ENCODE measurements around the gene WFDC2. TPM values are rescaled to one million over a fixed set of nuclear protein-coding genes. Genes with fewer than 3 reads are reported as not detected.

WFDC2 gene
- total and polyA plus RNA-seq, 5 donors = 1.1 to 2.7 (median 2.0) TPM

DNA sequence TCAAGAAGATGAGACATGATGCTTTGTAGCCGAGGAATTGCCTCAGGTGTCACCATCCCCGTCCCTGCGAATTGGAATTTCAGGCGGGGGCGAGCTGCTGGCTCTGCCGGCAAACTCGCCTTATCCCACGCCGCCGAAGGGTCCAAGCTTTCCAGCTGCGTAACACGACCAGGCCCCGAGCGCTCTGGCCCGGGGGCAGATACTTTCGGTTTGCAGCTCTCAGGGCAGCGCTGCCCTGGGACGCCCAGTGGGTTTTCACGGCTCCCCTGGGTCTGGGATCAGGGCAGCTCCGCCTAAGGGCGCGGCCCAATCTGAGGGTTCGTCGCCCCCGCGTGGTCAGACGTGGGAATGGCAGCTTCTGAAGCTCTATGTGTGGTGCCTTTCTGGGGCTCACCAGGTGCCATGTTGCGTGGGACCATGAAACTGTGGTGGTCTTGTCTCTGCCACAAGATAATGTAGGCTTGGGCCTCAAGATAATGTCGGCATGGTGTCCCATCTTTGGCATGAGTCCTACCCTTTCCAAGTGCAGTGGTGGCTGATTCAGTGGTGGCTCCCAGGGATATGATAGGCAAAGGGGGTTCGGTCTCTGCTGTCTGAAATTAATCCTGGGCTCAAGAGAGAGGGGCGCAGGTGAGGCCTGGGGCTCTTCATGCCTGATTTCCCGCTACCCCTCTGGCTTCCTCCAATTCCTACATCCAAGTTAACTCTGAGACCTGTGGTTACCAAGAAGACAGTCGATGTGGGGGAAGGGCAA, 32.6 kb upstream of the WFDC2 start:
- no peaks in the 10 kb centered on the region for H3K27me3 ChIP-seq (ENCODE audit: control insufficient read depth, insufficient read depth)
- H3K4me3 ChIP-seq (ENCODE audit: low read length) = peak overlapping the region; percentile 62
- DNase-seq (peak; percentile 89 to 95 (median 95)), ATAC-seq (peak; percentile 97 to 98)
- intact Hi-C loops (cut with DNase I) = loop anchor here (2.0 to 10.0 kb wide), 6 partner anchors 60 to 120 kb away; partner anchors contain the start of gene TP53TG5 (in 2 of the 4)
- no peaks in the 10 kb centered on the region for H3K4me1 ChIP-seq (ENCODE audit: control insufficient read depth, insufficient read depth, low read length)
- 10% methylated on average over 33 of the region's 33 CpGs for whole genome bisulfite sequencing
- no peaks in the 10 kb centered on the region for H3K9me3 ChIP-seq (ENCODE audit: control insufficient read depth, low read length)
- peak overlapping the region; percentile 76 for H3K27ac ChIP-seq (ENCODE audit: low read length)

DNA sequence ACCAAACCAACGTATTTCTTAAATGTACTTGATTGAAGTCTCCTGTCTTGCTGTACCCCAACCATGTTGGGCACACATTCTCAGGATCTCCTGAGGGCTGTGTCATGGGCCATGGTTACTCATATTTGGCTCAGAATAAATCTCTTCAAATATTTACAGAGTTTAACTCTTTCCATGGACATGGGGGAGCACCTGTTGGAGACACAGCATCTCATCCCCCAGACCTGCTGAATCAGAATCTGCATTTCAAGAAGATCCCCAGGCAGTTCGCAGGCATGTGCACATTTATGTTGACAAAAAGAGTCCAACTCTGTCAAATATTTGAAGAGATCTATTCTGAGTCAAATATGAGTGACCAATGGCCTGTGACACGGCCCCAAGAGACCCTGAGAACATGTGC, 29.1 kb upstream of the WFDC2 start:
- WGBS = 78% methylated on average over 3 of the region's 3 CpGs
- DNase-seq (no peak), ATAC-seq (no peak)
- Histone ChIP-seq H3K9me3 (ENCODE audit: control insufficient read depth, low read length) (no peaks in the 10 kb centered on the region), H3K4me3 (ENCODE audit: low read length) (no peak overlapping the region), H3K27me3 (ENCODE audit: control insufficient read depth, insufficient read depth) (no peaks in the 10 kb centered on the region), H3K4me1 (ENCODE audit: control insufficient read depth, insufficient read depth, low read length) (no peaks in the 10 kb centered on the region), H3K27ac (ENCODE audit: low read length) (no peak overlapping the region)
- intact Hi-C loops (cut with DNase I) = loop anchor here in 1 of 4 donors (10.0 kb wide), 1 partner anchor 334 kb away; no protein-coding TSS in a partner anchor

DNA sequence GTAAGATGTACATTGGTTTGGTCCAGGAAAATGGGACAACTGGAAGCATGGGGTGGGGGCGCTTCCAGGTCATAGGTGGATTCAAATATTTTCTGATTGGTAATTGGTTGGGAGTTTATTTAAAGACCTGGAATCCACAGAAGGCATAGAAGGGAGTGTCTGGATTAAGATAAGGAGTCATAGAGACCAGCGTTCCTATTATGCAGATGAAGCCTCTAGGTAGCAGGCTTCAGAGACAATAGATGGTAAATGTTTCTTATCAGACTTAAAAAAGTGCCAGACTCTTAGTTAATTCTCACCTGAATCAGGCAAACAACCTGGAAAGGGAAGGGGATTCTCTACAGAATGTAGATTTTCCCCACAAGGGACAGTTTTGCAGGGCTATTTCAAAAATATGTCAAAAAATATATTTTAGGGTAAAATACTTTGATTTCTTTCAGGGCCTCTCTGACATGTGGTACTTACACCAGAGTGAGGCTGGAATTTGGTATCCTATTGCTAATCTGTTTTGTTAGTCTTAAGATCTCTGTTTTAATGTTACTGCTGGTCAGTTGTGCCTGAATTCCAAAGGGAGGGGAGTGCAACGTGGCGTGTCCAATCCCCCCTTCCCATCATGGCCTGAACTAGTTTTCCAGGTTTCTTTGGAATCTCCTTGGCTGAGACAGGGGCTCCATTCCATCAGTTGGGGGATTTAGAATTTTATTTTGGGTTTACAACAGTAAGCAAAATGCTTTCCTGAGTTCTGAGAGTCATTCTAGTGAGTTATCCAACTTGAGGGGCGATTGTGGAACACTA, 28.5 kb upstream of the WFDC2 start:
- 65% methylated on average over 5 of the region's 5 CpGs for WGBS
- no peak for ATAC-seq
- Histone ChIP-seq H3K4me3 (ENCODE audit: low read length) (no peak overlapping the region), H3K27me3 (ENCODE audit: control insufficient read depth, insufficient read depth) (no peaks in the 10 kb centered on the region), H3K9me3 (ENCODE audit: control insufficient read depth, low read length) (no peaks in the 10 kb centered on the region), H3K27ac (ENCODE audit: low read length) (no peak overlapping the region), H3K4me1 (ENCODE audit: control insufficient read depth, insufficient read depth, low read length) (no peaks in the 10 kb centered on the region)
- no peak for DNase-seq
- intact Hi-C loops (cut with DNase I) = loop anchor here in 1 of 4 donors (10.0 kb wide), 1 partner anchor 334 kb away; no protein-coding TSS in a partner anchor

DNA sequence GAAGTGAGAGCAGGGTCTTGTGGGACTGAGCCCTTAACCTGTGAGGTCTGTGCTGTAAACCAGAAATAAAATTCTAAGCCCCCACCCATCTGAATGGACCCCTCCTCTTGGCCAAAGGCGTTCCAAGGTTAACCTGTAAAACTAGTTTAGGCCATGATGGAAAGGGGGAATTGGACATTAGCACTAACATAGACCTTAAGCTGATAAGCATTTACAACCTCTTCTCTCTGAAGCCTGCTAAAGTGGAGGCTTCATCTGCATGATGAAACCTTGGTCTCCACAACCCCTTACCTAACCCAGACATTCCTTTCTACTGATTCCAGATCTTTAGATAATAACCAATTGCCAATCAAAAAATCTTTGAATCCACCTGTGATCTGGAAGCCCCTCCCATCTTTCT, 27.8 kb upstream of the WFDC2 start:
- no peak for DNase-seq
- no peak overlapping the region for H3K4me3 ChIP-seq (ENCODE audit: low read length)
- ATAC-seq = no peak
- H3K27ac ChIP-seq (ENCODE audit: low read length) = no peak overlapping the region
- H3K9me3 ChIP-seq (ENCODE audit: control insufficient read depth, low read length) = no peaks in the 10 kb centered on the region
- H3K4me1 ChIP-seq (ENCODE audit: control insufficient read depth, insufficient read depth, low read length) = no peaks in the 10 kb centered on the region
- WGBS = 88% methylated on average over 1 of the region's 1 CpG
- no peaks in the 10 kb centered on the region for H3K27me3 ChIP-seq (ENCODE audit: control insufficient read depth, insufficient read depth)
- intact Hi-C loops (cut with DNase I) = loop anchor here in 1 of 4 donors (10.0 kb wide), 1 partner anchor 333 kb away; no protein-coding TSS in a partner anchor

DNA sequence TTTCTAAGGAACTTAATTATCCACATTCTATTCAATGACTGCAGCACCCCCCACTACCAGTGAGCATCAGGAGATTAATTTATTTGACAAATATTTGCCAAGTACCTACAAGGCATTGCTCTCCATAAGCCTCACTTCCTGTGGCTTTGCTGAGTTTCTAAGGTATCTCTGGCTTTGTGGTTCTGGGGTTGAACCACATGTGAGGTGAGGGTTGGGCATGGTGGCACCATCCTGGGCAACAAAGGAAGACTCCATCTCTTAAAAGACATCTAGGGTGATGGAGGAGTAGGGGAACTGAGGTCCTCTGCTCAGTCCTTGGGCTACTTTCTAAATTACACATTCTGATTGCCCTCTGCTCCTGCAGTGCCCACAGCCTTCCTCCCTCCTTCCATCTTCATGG, 25.5 kb upstream of the WFDC2 start:
- Histone ChIP-seq H3K4me1 (ENCODE audit: control insufficient read depth, insufficient read depth, low read length) (no peaks in the 10 kb centered on the region), H3K4me3 (ENCODE audit: low read length) (no peak overlapping the region), H3K9me3 (ENCODE audit: control insufficient read depth, low read length) (no peaks in the 10 kb centered on the region), H3K27ac (ENCODE audit: low read length) (no peak overlapping the region), H3K27me3 (ENCODE audit: control insufficient read depth, insufficient read depth) (no peaks in the 10 kb centered on the region)
- DNase-seq (no peak), ATAC-seq (no peak)
- intact Hi-C loops (cut with DNase I) = loop anchor here in 1 of 4 donors (10.0 kb wide), 1 partner anchor 331 kb away; no protein-coding TSS in a partner anchor

DNA sequence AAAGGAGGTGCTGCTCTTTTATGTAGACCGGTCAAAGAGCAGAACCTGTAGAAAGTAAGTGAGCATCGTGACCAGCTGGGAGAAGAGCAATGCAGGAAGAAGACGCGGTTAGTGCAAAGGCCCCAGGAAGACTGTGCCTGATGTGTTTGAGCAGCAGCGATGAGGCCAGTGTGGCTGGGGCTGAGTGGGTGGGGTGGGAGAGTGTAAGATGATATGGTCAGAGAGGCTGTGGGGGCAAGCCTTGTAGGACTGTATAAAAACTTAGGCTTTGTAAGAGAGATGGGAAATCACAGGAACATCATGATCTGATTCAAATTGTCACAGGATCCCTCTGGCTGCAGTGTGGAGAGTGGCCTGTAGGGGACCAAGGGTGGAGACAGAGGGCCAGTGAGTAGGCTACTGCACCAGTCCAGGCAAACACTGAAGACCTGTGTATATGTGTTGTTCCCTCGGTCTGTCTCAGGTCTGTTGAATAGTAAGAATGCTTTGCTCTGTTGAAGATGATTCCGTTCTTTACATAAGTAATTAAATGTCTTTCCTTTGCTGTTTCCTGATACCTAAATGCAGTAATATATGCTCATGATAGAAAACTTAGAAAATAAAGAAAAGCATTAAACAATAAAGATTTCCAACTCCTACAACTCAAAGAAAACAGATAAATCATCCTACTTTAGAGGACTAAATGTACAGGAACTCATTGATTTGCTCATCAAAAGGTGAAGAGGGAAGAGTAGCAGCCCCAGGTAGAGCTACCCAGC, 23.6 kb upstream of the WFDC2 start:
- intact Hi-C loops (cut with DNase I) = loop anchor here in 2 of 4 donors (5.0 to 10.0 kb wide), 2 partner anchors 129 to 329 kb away; no protein-coding TSS in a partner anchor
- Histone ChIP-seq H3K27ac (ENCODE audit: low read length) (no peak overlapping the region), H3K27me3 (ENCODE audit: control insufficient read depth, insufficient read depth) (no peaks in the 10 kb centered on the region), H3K4me3 (ENCODE audit: low read length) (no peak overlapping the region), H3K9me3 (ENCODE audit: control insufficient read depth, low read length) (no peaks in the 10 kb centered on the region), H3K4me1 (ENCODE audit: control insufficient read depth, insufficient read depth, low read length) (no peaks in the 10 kb centered on the region)
- no peak for ATAC-seq
- 70% methylated on average over 7 of the region's 7 CpGs for WGBS
- no peak for DNase-seq

DNA sequence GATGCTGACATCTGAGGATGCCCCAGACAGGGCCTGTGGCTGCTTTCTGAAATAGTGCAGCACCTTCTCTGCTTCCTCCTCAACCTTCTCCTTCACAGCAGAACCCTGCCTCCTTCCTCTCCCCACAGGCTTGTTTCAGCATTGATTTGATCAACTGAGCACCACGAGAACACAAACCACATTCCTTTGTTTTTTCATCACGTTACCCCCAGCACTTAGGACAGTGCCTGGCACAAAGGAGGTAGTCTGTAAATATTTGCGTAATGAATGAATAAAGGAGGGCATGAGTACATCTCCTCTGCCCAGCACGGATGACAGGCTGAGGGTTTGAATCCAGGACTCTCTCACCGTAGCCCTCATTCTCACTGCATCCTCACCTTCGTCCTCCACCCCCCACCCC, 21.3 kb upstream of the WFDC2 start:
- intact Hi-C loops (cut with DNase I) = loop anchor here in 2 of 4 donors (5.0 to 10.0 kb wide), 2 partner anchors 131 to 327 kb away; no protein-coding TSS in a partner anchor
- no peaks in the 10 kb centered on the region for H3K9me3 ChIP-seq (ENCODE audit: control insufficient read depth, low read length)
- H3K27me3 ChIP-seq (ENCODE audit: control insufficient read depth, insufficient read depth) = no peaks in the 10 kb centered on the region
- 60% methylated on average over 6 of the region's 6 CpGs for WGBS
- H3K27ac ChIP-seq (ENCODE audit: low read length) = no peak overlapping the region
- ATAC-seq = no peak
- no peak overlapping the region for H3K4me3 ChIP-seq (ENCODE audit: low read length)
- no peaks in the 10 kb centered on the region for H3K4me1 ChIP-seq (ENCODE audit: control insufficient read depth, insufficient read depth, low read length)
- DNase-seq = no peak

DNA sequence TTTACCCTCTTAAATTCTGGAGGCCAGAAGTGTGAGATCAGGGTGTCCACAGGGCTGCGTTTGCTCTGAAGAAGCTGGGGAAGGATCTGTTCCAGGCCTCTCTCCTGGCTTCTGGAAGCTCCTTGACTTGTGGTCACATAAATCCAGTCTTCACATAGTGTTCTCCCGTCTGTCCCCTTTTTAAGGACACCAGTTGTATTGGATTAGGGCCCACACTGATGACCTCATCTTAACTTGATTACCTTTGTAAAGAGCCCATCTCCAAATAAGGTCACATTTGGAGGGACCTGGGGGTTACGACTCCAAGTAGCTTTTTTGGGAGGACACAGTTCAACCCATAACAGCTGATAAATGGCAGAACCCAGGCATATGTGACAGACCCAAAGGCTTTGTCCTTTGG, 20.0 kb upstream of the WFDC2 start:
- Histone ChIP-seq H3K4me3 (ENCODE audit: low read length) (no peak overlapping the region), H3K27me3 (ENCODE audit: control insufficient read depth, insufficient read depth) (no peaks in the 10 kb centered on the region), H3K4me1 (ENCODE audit: control insufficient read depth, insufficient read depth, low read length) (no peaks in the 10 kb centered on the region), H3K9me3 (ENCODE audit: control insufficient read depth, low read length) (no peaks in the 10 kb centered on the region), H3K27ac (ENCODE audit: low read length) (no peak overlapping the region)
- intact Hi-C loops (cut with DNase I) = loop anchor here in 2 of 4 donors (5.0 to 10.0 kb wide), 2 partner anchors 132 to 325 kb away; no protein-coding TSS in a partner anchor
- WGBS = 64% methylated on average over 3 of the region's 3 CpGs
- DNase-seq (no peak), ATAC-seq (no peak)

DNA sequence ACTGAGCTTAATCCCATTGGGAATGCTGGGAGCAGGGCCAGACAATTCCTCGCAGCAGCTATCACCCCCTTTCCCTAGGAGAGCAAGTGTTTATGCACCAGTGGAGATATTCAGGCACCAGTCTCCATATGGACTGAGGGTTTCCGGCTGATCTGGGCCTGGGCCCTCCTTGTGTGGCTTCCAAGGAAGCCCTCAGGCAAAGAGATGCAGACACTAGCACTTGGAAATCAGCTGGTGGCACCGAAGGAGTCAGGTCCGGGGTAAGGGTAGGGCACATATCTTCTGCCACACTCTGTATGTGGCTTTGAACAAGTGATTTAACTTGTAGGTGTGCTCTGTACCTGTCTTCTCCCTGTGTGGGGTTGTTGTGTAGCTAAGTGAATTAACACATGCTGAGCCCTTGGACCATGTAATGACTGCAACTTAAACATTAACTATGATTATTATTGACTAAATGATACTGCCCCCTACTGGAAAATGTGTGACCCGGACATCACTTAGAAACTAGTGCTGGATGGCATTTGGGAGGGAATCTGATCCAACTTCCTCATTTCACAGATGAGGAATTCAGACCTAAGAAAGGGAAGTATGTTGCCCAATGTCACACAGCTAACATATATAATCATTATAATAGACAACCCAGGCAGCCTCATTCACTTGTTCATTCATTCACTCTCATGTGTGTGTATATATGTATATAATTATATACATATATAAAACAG, 19.3 kb upstream of the WFDC2 start:
- no peaks in the 10 kb centered on the region for H3K9me3 ChIP-seq (ENCODE audit: control insufficient read depth, low read length)
- WGBS = 54% methylated on average over 5 of the region's 5 CpGs
- no peaks in the 10 kb centered on the region for H3K27me3 ChIP-seq (ENCODE audit: control insufficient read depth, insufficient read depth)
- peak; percentile 43 to 48 for ATAC-seq
- no peak overlapping the region for H3K4me3 ChIP-seq (ENCODE audit: low read length)
- no peaks in the 10 kb centered on the region for H3K4me1 ChIP-seq (ENCODE audit: control insufficient read depth, insufficient read depth, low read length)
- intact Hi-C loops (cut with DNase I) = loop anchor here in 2 of 4 donors (10.0 kb wide), 1 partner anchor 325 kb away; no protein-coding TSS in a partner anchor
- no peak for DNase-seq
- no peak overlapping the region for H3K27ac ChIP-seq (ENCODE audit: low read length)

DNA sequence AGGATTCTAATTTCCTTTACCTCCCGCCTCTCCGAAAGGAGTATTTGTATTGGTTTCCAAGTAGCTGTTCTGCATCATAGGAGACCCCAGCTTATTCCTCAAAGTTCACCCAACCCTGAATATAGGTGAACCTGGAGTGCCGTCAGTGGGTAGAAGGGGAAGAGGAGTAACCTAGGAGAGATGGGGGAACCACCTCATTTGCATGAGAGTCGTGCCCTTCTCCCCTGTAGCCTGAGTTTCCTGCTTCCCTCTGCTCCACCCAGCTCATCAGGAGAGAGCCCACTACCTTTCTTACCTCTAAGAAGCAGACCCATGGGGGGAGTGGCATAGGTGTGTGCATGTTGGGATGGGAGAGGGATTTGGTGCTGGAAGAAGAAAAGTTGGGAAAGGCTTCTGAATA, 17.3 kb upstream of the WFDC2 start:
- no peak for ATAC-seq
- DNase-seq = no peak
- H3K4me1 ChIP-seq (ENCODE audit: control insufficient read depth, insufficient read depth, low read length) = no peaks in the 10 kb centered on the region
- H3K4me3 ChIP-seq (ENCODE audit: low read length) = no peak overlapping the region
- WGBS = 62% methylated on average over 4 of the region's 4 CpGs
- H3K9me3 ChIP-seq (ENCODE audit: control insufficient read depth, low read length) = no peaks in the 10 kb centered on the region
- intact Hi-C loops (cut with DNase I) = loop anchor here in 2 of 4 donors (10.0 kb wide), 1 partner anchor 323 kb away; no protein-coding TSS in a partner anchor
- no peaks in the 10 kb centered on the region for H3K27me3 ChIP-seq (ENCODE audit: control insufficient read depth, insufficient read depth)
- H3K27ac ChIP-seq (ENCODE audit: low read length) = no peak overlapping the region
